Natural killer cell (primary cell): ENCODE data around the gene DARS1. TPM values are rescaled to one million over a fixed set of nuclear protein-coding genes. Genes with fewer than 3 reads are reported as not detected.
A peak's percentile ranks its signal among the peaks of the same experiment; 100 is the strongest.

Experiments
- ATAC-seq, 3 donors: fragments of 150-1000 bp in 2 of 3; fragments of 200-7000 bp in 1 of 3; cut with Tn5 transposase; 1 replicate in 1 of 3; 2 replicates in 2 of 3; pipeline ENCODE4 v1.10.0; 2021; ENCODE audit warnings: mild to moderate bottlenecking in 2 of 3, moderate library complexity in 2 of 3
- DNase-seq, 2 donors: peaks; one replicate each; pipeline versions ENCODE4 v3.0.0 to v3.0.0-alpha.2; 2013 to 2021; ENCODE audit warnings: mixed read lengths in 1 of 2
- H3K27ac ChIP-seq: one replicate; pipeline ENCODE4 v1.5.1; 2013; ENCODE audit warnings: mild to moderate bottlenecking, low read length
- H3K27me3 ChIP-seq: one replicate; pipeline ENCODE4 v1.6.1; 2013; ENCODE audit warnings: low read length; ENCODE audit not compliant: control insufficient read depth, insufficient read depth
- H3K36me3 ChIP-seq: one replicate; pipeline ENCODE4 v1.6.1; 2013; ENCODE audit warnings: low read length; ENCODE audit not compliant: control insufficient read depth, insufficient read depth
- H3K4me1 ChIP-seq: one replicate; pipeline ENCODE4 v1.6.1; 2013; ENCODE audit warnings: low read length; ENCODE audit not compliant: control insufficient read depth, insufficient read depth
- H3K4me3 ChIP-seq: one replicate; pipeline ENCODE4 v1.5.1; 2013; ENCODE audit warnings: low read length
- H3K9me3 ChIP-seq: one replicate; pipeline ENCODE4 v1.6.1; 2013; ENCODE audit warnings: low read length; ENCODE audit not compliant: control insufficient read depth, insufficient read depth
- H3K27ac Mint-ChIP-seq, 2 donors: one replicate each; pipeline ENCODE4 v1.8.0; 2022; ENCODE audit warnings: mild to moderate bottlenecking in 2 of 2, mixed read lengths in 2 of 2, moderate library complexity in 1 of 2
- H3K27me3 Mint-ChIP-seq, 2 donors: one replicate each; pipeline ENCODE4 v1.8.0; 2022; ENCODE audit warnings: low read depth in 2 of 2, mixed read lengths in 2 of 2
- H3K36me3 Mint-ChIP-seq: one replicate; pipeline ENCODE4 v1.8.0; 2022; ENCODE audit warnings: mixed read lengths
- H3K4me1 Mint-ChIP-seq, 2 donors: one replicate each; pipeline ENCODE4 v1.8.0; 2022; ENCODE audit warnings: mixed read lengths in 2 of 2
- H3K4me3 Mint-ChIP-seq: one replicate; pipeline ENCODE4 v1.8.0; 2022; ENCODE audit warnings: mild to moderate bottlenecking, moderate library complexity, mixed read lengths
- H3K9me3 Mint-ChIP-seq, 2 donors: one replicate each; pipeline ENCODE4 v1.8.0; 2022; ENCODE audit warnings: mixed read lengths in 2 of 2
- CTCF ChIP-seq: fragments of 200-600 bp; IDR thresholded peaks from one replicate; pipeline ENCODE4 v1.8.0; 2022; ENCODE audit warnings: antibody characterized with exemption
- WGBS: methylation state at CpG from one replicate; pipeline ENCODE4 v1.1.7; 2013; ENCODE audit warnings: missing lambda C conversion rate; ENCODE audit not compliant: insufficient coverage; 5-methylcytosine and 5-hydroxymethylcytosine counted together
- intact Hi-C: fragments of 100-400 bp; cut with micrococcal nuclease; formaldehyde crosslinking; loops from one replicate; pipeline ENCODE4 v1.14.2; 2022
- total RNA-seq, 4 donors: library from RNA; stranded (reverse); fragments of 120-200 nt in 1 of 4; gene quantifications; one replicate each; pipeline versions ENCODE4 v1.2.3 to v1.2.4, GENCODE V29; 2013 to 2022

Gene DARS1
- total RNA-seq, 3 donors from 2014 or later (not counting 1 experiment from before 2014, with no cell fraction given): 28.4 to 31.3 (median 30.3) TPM

- Histone ChIP-seq H3K27me3 (no peaks in the 10 kb centered on the region), H3K9me3 (no peaks in the 10 kb centered on the region), H3K36me3 (no peaks in the 10 kb centered on the region), H3K4me3 (no peak overlapping the region), H3K4me1 (peaks cover 7% of the 10 kb centered on the region), H3K27ac (no peak overlapping the region)
- DNase-seq (no peak), ATAC-seq (no peak)
- Mint-ChIP-seq H3K27ac (no peak overlapping the region), H3K4me1 (peaks cover 0 to 3% of the 10 kb centered on the region in 2 donors), H3K4me3 (no peak overlapping the region), H3K27me3 (peaks cover 0 to 3% of the 10 kb centered on the region in 2 donors), H3K36me3 (no peaks in the 10 kb centered on the region), H3K9me3 (no peaks in the 10 kb centered on the region)
- WGBS: 92% methylated on average over 4 of the region's 5 CpGs
- no peak for TF ChIP-seq CTCF
- intact Hi-C loops: no loop called here
Measured at GRCh38 chr2:135998879-135999278, 13.5 kb upstream of the DARS1 start.

GRCh38 chr2:135997380-135997779 is 12.0 kb upstream of the DARS1 start:
- WGBS: 51% methylated on average over 5 of the region's 5 CpGs
- no peaks in the 10 kb centered on the region for H3K27me3 ChIP-seq
- Mint-ChIP-seq H3K27me3 (no peaks in the 10 kb centered on the region), H3K4me1 (no peaks in the 10 kb centered on the region), H3K9me3 (no peaks in the 10 kb centered on the region), H3K27ac (no peak overlapping the region), H3K36me3 (no peaks in the 10 kb centered on the region), H3K4me3 (no peak overlapping the region)
- H3K4me1 ChIP-seq: peaks cover 7% of the 10 kb centered on the region
- TF ChIP-seq CTCF: no peak
- H3K4me3 ChIP-seq: no peak overlapping the region
- no peaks in the 10 kb centered on the region for H3K36me3 ChIP-seq
- no peak overlapping the region for H3K27ac ChIP-seq
- ATAC-seq (peak in 1 of 3 donors; percentile 55), DNase-seq (peak in 1 of 2 donors; percentile 22)
- no peaks in the 10 kb centered on the region for H3K9me3 ChIP-seq
- intact Hi-C loops: no loop called here

GRCh38 chr2:135996304-135996703 is 10.9 kb upstream of the DARS1 start:
- Mint-ChIP-seq H3K27me3 (no peaks in the 10 kb centered on the region), H3K27ac (no peak overlapping the region), H3K4me1 (no peaks in the 10 kb centered on the region), H3K36me3 (no peaks in the 10 kb centered on the region), H3K9me3 (no peaks in the 10 kb centered on the region), H3K4me3 (no peak overlapping the region)
- Histone ChIP-seq H3K9me3 (no peaks in the 10 kb centered on the region), H3K4me3 (no peak overlapping the region), H3K27me3 (no peaks in the 10 kb centered on the region), H3K4me1 (peaks cover 7% of the 10 kb centered on the region), H3K36me3 (no peaks in the 10 kb centered on the region), H3K27ac (no peak overlapping the region)
- no peak for TF ChIP-seq CTCF
- DNase-seq: no peak
- 82% methylated on average over 2 of the region's 2 CpGs for WGBS
- ATAC-seq: no peak
- intact Hi-C loops: no loop called here

- H3K27ac Mint-ChIP-seq: no peak overlapping the region
- no peaks in the 10 kb centered on the region for H3K36me3 ChIP-seq
- no peaks in the 10 kb centered on the region for H3K9me3 ChIP-seq
- no peaks in the 10 kb centered on the region for H3K27me3 ChIP-seq
- H3K4me1 Mint-ChIP-seq: no peaks in the 10 kb centered on the region
- no peaks in the 10 kb centered on the region for H3K9me3 Mint-ChIP-seq
- no peak overlapping the region for H3K27ac ChIP-seq
- H3K36me3 Mint-ChIP-seq: no peaks in the 10 kb centered on the region
- intact Hi-C loops: no loop called here
- H3K27me3 Mint-ChIP-seq: no peaks in the 10 kb centered on the region
- ATAC-seq: no peak
- H3K4me3 Mint-ChIP-seq: no peak overlapping the region
- WGBS: 100% methylated on average over 3 of the region's 3 CpGs
- no peak for TF ChIP-seq CTCF
- H3K4me3 ChIP-seq: no peak overlapping the region
- DNase-seq: no peak
- H3K4me1 ChIP-seq: peaks cover 7% of the 10 kb centered on the region
Measured at GRCh38 chr2:135994281-135994680, 8.9 kb upstream of the DARS1 start.
